Hematopoietic multipotent progenitor cell treated with erythropoietin and hydrocortisone succinate and interleukin-3 and kit ligand, for 4 days (in vitro differentiated cells): ENCODE results near the gene OR5L2.
"Not testable (repeated sequence)": the region's sequence is repeated elsewhere in the genome, so short reads cannot be mapped to it uniquely, and the experiment has no call there.

Source experiments
- DNase-seq: peaks from one replicate; pipeline ENCODE4 v3.0.0-alpha.2; 2015

OR5L2 gene

GRCh38 chr11:55826919-55827318 lies at the start of gene OR5L2:
OR5L2 (plus strand) TSS chr11:55827219; CDS start chr11:55827219, 0 bp downstream.
- DNase-seq: no peak

GRCh38 chr11:55791606-55792005 lies 35.4 kb upstream of the OR5L2 start:
- no peak for DNase-seq

- DNase-seq: no peak
Observed at GRCh38 chr11:55793321-55793720, 33.7 kb upstream of the OR5L2 start.

- DNase-seq: no peak
Observed at GRCh38 chr11:55795256-55795655, 31.8 kb upstream of the OR5L2 start, which contains the start of gene OR5D14. OR5D14 (plus strand) TSS chr11:55795556; CDS start chr11:55795556, 0 bp downstream.

- DNase-seq: no peak
Observed at GRCh38 chr11:55806248-55806647, 20.8 kb upstream of the OR5L2 start.

- DNase-seq: no peak
Observed at GRCh38 chr11:55811067-55811466, 16.0 kb upstream of the OR5L2 start, which contains the start of gene OR5L1. OR5L1 (plus strand) TSS chr11:55811367; CDS start chr11:55811467, 100 bp downstream.

DNA sequence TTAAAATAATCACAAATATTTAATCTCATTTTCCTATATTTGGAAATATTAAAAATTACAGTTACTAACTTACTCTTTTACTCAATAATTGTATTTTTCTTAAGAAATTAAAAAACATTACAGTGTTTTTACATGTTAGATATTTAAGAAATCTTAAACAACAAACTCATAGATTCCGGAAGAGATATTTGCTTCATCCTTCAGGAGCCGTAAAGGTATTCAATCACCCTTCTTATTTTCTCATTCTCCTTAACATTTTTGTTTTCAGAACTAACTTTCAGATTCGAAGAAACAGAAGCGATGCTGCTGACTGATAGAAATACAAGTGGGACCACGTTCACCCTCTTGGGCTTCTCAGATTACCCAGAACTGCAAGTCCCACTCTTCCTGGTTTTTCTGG lies 7.7 kb upstream of the OR5L2 start, which contains the start of gene OR5D18:
TSS of gene OR5D18 (plus strand) at position 301 of the 400 bp plus-strand sequence. CDS start at position 301, 0 bp downstream.
- no peak for DNase-seq

GRCh38 chr11:55838452-55838851 lies 11.4 kb downstream of the OR5L2 start, which contains the start of gene OR5D16:
OR5D16 (plus strand) TSS chr11:55838752; CDS start chr11:55838752, 0 bp downstream.
- no peak for DNase-seq

DNA sequence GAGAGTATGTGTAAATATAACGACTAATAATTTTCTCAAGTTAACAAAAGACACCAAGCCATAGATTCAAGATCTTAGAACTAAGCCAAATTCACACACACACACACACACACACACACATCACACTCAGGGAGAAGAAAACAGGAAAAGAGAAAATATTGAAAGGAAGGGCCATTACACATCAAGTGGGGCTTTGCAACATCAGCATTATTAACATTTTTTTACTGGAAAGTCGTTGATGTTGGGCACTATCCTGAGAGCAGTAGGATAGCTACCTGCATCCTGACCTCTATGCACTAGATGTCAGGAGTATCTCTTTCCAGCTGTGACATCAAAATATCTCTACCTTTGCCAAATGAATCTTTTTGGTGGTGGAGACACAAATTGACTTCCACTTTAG lies 20.4 kb downstream of the OR5L2 start:
- DNase-seq: no peak

- DNase-seq: no peak
Observed at GRCh38 chr11:55849037-55849436, 22.0 kb downstream of the OR5L2 start.

DNA sequence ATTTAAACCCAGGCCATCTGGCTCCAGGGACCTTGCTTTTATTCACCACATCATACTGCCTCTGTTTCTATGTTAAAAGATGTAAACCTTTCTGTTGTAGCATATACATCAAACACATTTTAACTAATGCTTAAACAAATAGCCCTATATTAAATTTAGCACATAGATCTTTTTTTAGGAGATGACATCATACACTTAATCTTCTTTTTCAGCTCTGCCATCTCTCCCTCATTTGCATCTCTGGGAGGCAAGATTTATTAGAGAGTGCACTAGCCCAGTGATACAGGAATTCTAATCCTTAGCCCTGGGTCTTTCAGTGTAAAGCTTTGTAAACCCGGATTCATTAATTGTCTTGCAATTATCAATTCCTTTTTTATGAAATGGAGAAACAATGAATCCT lies 25.1 kb downstream of the OR5L2 start:
- DNase-seq: no peak

GRCh38 chr11:55854704-55855103 lies 27.7 kb downstream of the OR5L2 start:
- DNase-seq: no peak

GRCh38 chr11:55867354-55867753 lies 40.3 kb downstream of the OR5L2 start:
- DNase-seq: not testable (repeated sequence)

GRCh38 chr11:55872731-55873130 lies 45.7 kb downstream of the OR5L2 start:
- DNase-seq: not testable (repeated sequence)

- DNase-seq: not testable (repeated sequence)
Observed at GRCh38 chr11:55873146-55873545, 46.1 kb downstream of the OR5L2 start.
